HEK293 (cell line): ENCODE data around the gene DUS1L.

Experiments
- CTCF ChIP-seq: fragments of 450-650 bp; formaldehyde crosslinking; IDR thresholded peaks from 2 replicates; pipeline ENCODE4 v1.5.1; 2016; ENCODE audit warnings: missing biosample characterization, missing genetic modification characterization
- ELK4 ChIP-seq: IDR thresholded peaks from 2 replicates; pipeline ENCODE4 v1.6.1; 2011; ENCODE audit warnings: mild to moderate bottlenecking, low read depth, low read length, borderline replicate concordance
- GLIS1 ChIP-seq: fragments of 450-650 bp; formaldehyde crosslinking; IDR thresholded peaks from 2 replicates; pipeline ENCODE4 v1.5.1; 2016; ENCODE audit warnings: missing biosample characterization, missing genetic modification characterization
- MYNN ChIP-seq: fragments of 450-650 bp; formaldehyde crosslinking; IDR thresholded peaks from 2 replicates; pipeline ENCODE4 v1.5.1; 2016; ENCODE audit warnings: missing biosample characterization, missing genetic modification characterization, borderline replicate concordance
- TRIM28 ChIP-seq: IDR thresholded peaks from 2 replicates; pipeline ENCODE4 v1.6.1; 2011; ENCODE audit warnings: low read length, control low read depth, borderline replicate concordance
- ZNF112 ChIP-seq: fragments of 450-650 bp; formaldehyde crosslinking; IDR thresholded peaks from 2 replicates; pipeline ENCODE4 v1.5.0; 2017; ENCODE audit warnings: missing biosample characterization, missing genetic modification characterization
- ZNF184 ChIP-seq: fragments of 450-650 bp; IDR thresholded peaks from 2 replicates; pipeline ENCODE4 v1.5.1; 2018; ENCODE audit warnings: missing biosample characterization, mild to moderate bottlenecking, missing genetic modification characterization
- ZNF2 ChIP-seq: fragments of 450-650 bp; formaldehyde crosslinking; IDR thresholded peaks from 2 replicates; pipeline ENCODE4 v1.5.1; 2016; ENCODE audit warnings: missing biosample characterization, missing genetic modification characterization
- ZNF23 ChIP-seq: fragments of 450-650 bp; formaldehyde crosslinking; IDR thresholded peaks from 2 replicates; pipeline ENCODE4 v1.5.1; 2016; ENCODE audit warnings: missing biosample characterization, missing genetic modification characterization, borderline replicate concordance
- ZNF24 ChIP-seq: fragments of 450-650 bp; formaldehyde crosslinking; IDR thresholded peaks from 2 replicates; pipeline ENCODE4 v1.5.1; 2016; ENCODE audit warnings: missing biosample characterization, missing genetic modification characterization
- ZNF391 ChIP-seq: fragments of 450-650 bp; formaldehyde crosslinking; IDR thresholded peaks from 2 replicates; pipeline ENCODE4 v1.5.1; 2016; ENCODE audit warnings: low read depth, missing biosample characterization, missing genetic modification characterization, borderline replicate concordance
- ZNF514 ChIP-seq: fragments of 450-650 bp; formaldehyde crosslinking; IDR thresholded peaks from 2 replicates; pipeline ENCODE4 v1.5.1; 2016; ENCODE audit warnings: missing biosample characterization, missing genetic modification characterization
- TF ChIP-seq, protein P1 (sequence below): fragments of 450-650 bp; formaldehyde crosslinking; conservative IDR thresholded peaks from 2 replicates; pipeline ENCODE4 v1.5.1; 2016; ENCODE audit warnings: low read depth, missing biosample characterization, missing genetic modification characterization
- TF ChIP-seq, protein P2 (sequence below): fragments of 450-650 bp; formaldehyde crosslinking; IDR thresholded peaks from 2 replicates; pipeline ENCODE4 v1.5.1; 2016; ENCODE audit warnings: missing biosample characterization, missing genetic modification characterization

DNA sequence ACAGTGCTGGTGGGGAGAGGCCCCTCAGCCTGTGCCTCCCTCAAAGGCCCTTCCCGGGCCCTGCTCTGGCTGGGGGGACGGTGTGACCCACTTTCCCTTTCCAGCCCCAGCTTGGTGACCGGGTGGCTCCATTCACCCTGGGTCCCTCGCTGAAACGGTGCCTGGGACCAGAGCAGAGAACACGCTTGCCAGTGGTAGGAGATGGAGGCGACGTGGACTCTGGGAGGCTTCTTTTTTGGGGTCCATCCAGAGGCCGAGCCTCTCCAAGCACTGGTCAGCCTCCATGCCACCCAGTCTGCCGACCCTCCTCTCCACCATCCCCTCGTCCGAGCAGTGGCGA is 50.7 kb downstream of the DUS1L start:
- TF ChIP-seq ZNF2 (no peak), ZNF24 (tag by site-specific recombination) (no peak), MYNN (tag by site-specific recombination) (no peak), ELK4 (no peak), ZNF112 (tag by site-specific recombination) (no peak), ZNF184 (tag by site-specific recombination) (no peak), ZNF514 (tag by site-specific recombination) (no peak), CTCF (tag by site-specific recombination) (no peak), ZNF23 (tag by site-specific recombination) (no peak), ZNF391 (tag by site-specific recombination) (no peak), GLIS1 (no peak), TRIM28 (no peak)
- TF ChIP-seq, protein P1, sequence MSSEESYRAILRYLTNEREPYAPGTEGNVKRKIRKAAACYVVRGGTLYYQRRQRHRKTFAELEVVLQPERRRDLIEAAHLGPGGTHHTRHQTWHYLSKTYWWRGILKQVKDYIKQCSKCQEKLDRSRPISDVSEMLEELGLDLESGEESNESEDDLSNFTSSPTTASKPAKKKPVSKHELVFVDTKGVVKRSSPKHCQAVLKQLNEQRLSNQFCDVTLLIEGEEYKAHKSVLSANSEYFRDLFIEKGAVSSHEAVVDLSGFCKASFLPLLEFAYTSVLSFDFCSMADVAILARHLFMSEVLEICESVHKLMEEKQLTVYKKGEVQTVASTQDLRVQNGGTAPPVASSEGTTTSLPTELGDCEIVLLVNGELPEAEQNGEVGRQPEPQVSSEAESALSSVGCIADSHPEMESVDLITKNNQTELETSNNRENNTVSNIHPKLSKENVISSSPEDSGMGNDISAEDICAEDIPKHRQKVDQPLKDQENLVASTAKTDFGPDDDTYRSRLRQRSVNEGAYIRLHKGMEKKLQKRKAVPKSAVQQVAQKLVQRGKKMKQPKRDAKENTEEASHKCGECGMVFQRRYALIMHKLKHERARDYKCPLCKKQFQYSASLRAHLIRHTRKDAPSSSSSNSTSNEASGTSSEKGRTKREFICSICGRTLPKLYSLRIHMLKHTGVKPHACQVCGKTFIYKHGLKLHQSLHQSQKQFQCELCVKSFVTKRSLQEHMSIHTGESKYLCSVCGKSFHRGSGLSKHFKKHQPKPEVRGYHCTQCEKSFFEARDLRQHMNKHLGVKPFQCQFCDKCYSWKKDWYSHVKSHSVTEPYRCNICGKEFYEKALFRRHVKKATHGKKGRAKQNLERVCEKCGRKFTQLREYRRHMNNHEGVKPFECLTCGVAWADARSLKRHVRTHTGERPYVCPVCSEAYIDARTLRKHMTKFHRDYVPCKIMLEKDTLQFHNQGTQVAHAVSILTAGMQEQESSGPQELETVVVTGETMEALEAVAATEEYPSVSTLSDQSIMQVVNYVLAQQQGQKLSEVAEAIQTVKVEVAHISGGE = no peak
- TF ChIP-seq, protein P2, sequence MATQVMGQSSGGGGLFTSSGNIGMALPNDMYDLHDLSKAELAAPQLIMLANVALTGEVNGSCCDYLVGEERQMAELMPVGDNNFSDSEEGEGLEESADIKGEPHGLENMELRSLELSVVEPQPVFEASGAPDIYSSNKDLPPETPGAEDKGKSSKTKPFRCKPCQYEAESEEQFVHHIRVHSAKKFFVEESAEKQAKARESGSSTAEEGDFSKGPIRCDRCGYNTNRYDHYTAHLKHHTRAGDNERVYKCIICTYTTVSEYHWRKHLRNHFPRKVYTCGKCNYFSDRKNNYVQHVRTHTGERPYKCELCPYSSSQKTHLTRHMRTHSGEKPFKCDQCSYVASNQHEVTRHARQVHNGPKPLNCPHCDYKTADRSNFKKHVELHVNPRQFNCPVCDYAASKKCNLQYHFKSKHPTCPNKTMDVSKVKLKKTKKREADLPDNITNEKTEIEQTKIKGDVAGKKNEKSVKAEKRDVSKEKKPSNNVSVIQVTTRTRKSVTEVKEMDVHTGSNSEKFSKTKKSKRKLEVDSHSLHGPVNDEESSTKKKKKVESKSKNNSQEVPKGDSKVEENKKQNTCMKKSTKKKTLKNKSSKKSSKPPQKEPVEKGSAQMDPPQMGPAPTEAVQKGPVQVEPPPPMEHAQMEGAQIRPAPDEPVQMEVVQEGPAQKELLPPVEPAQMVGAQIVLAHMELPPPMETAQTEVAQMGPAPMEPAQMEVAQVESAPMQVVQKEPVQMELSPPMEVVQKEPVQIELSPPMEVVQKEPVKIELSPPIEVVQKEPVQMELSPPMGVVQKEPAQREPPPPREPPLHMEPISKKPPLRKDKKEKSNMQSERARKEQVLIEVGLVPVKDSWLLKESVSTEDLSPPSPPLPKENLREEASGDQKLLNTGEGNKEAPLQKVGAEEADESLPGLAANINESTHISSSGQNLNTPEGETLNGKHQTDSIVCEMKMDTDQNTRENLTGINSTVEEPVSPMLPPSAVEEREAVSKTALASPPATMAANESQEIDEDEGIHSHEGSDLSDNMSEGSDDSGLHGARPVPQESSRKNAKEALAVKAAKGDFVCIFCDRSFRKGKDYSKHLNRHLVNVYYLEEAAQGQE (tag by site-specific recombination) = no peak
